ENCODE measurements around the gene PTTG1IP. TPM values are rescaled to one million over a fixed set of nuclear protein-coding genes. Genes with fewer than 3 reads are reported as not detected.

PTTG1IP gene
- total RNA-seq, 4 donors from 2014 or later: 175 to 328 (median 234) TPM

- no peak for DNase-seq (ENCODE audit: low spot score in 2 of 2)
- Histone ChIP-seq H3K27me3 (peaks cover 0 to 39% of the 10 kb centered on the region in 2 donors), H3K4me3 (peak overlapping the region in 2 of 4 donors; percentile 38 to 46), H3K9me3 (no peaks in the 10 kb centered on the region), H3K27ac (no peak overlapping the region), H3K4me1 (peaks cover 0 to 2% (median 0%) of the 10 kb centered on the region in 4 donors), H3K36me3 (no peaks in the 10 kb centered on the region)
- 32 to 51% methylated on average over 19 to 22 of the region's 26 CpGs for WGBS, 2 donors
- no peak for TF ChIP-seq POLR2A (IDR thresholded peaks at IDR 0.05)
- TF ChIP-seq CTCF (IDR thresholded peaks at IDR 0.05): no peak
- no peak for TF ChIP-seq EP300 (IDR thresholded peaks at IDR 0.05)
These were observed 45.8 kb upstream of the PTTG1IP start for GRCh38 chr21:44919111-44919912.

- peaks cover 0 to 39% of the 10 kb centered on the region in 2 donors for H3K27me3 ChIP-seq
- peaks cover 0 to 9% (median 1%) of the 10 kb centered on the region in 4 donors for H3K4me1 ChIP-seq
- no peak overlapping the region for H3K27ac ChIP-seq
- TF ChIP-seq CTCF (IDR thresholded peaks at IDR 0.05) (no peak), POLR2A (IDR thresholded peaks at IDR 0.05) (no peak), EP300 (IDR thresholded peaks at IDR 0.05) (no peak)
- H3K9me3 ChIP-seq: no peaks in the 10 kb centered on the region
- no peak for DNase-seq (ENCODE audit: low spot score in 2 of 2)
- no peaks in the 10 kb centered on the region for H3K36me3 ChIP-seq
- WGBS, 2 donors: 44 to 58% methylated on average over 9 to 11 of the region's 13 CpGs
- peak overlapping the region in 1 of 4 donors; percentile 6 for H3K4me3 ChIP-seq
These were observed 45.1 kb upstream of the PTTG1IP start for GRCh38 chr21:44918581-44919033.

- Histone ChIP-seq H3K9me3 (no peaks in the 10 kb centered on the region), H3K4me1 (peaks cover 0 to 14% (median 4%) of the 10 kb centered on the region in 4 donors), H3K36me3 (no peaks in the 10 kb centered on the region), H3K27me3 (peaks cover 0 to 39% of the 10 kb centered on the region in 2 donors), H3K27ac (no peak overlapping the region), H3K4me3 (peak overlapping the region in 1 of 4 donors; percentile 6)
- no peak for DNase-seq (ENCODE audit: low spot score in 2 of 2)
- TF ChIP-seq POLR2A (IDR thresholded peaks at IDR 0.05) (no peak), EP300 (IDR thresholded peaks at IDR 0.05) (no peak), CTCF (IDR thresholded peaks at IDR 0.05) (no peak)
- WGBS, 2 donors: 76 to 83% methylated on average over 6 to 9 of the region's 12 CpGs
These were observed 44.6 kb upstream of the PTTG1IP start for GRCh38 chr21:44918107-44918470.

GRCh38 chr21:44917446-44918106, 44.1 kb upstream of the PTTG1IP start:
- H3K36me3 ChIP-seq: no peaks in the 10 kb centered on the region
- H3K9me3 ChIP-seq: no peaks in the 10 kb centered on the region
- DNase-seq (ENCODE audit: low spot score in 2 of 2): no peak
- TF ChIP-seq POLR2A (IDR thresholded peaks at IDR 0.05) (no peak), CTCF (IDR thresholded peaks at IDR 0.05) (no peak), EP300 (IDR thresholded peaks at IDR 0.05) (no peak)
- 74% methylated on average over 15 of the region's 15 CpGs for WGBS, 2 donors
- H3K4me1 ChIP-seq: peaks cover 0 to 15% (median 4%) of the 10 kb centered on the region in 4 donors
- no peak overlapping the region for H3K4me3 ChIP-seq
- peaks cover 0 to 39% of the 10 kb centered on the region in 2 donors for H3K27me3 ChIP-seq
- H3K27ac ChIP-seq: no peak overlapping the region

GRCh38 chr21:44916965-44917364, 43.5 kb upstream of the PTTG1IP start:
- no peaks in the 10 kb centered on the region for H3K9me3 ChIP-seq
- H3K27me3 ChIP-seq: peaks cover 0 to 39% of the 10 kb centered on the region in 2 donors
- H3K27ac ChIP-seq: no peak overlapping the region
- DNase-seq (ENCODE audit: low spot score in 2 of 2): no peak
- 57 to 62% methylated on average over 7 of the region's 7 CpGs for WGBS, 2 donors
- TF ChIP-seq POLR2A (IDR thresholded peaks at IDR 0.05) (no peak), CTCF (IDR thresholded peaks at IDR 0.05) (no peak), EP300 (IDR thresholded peaks at IDR 0.05) (no peak)
- no peak overlapping the region for H3K4me3 ChIP-seq
- H3K36me3 ChIP-seq: no peaks in the 10 kb centered on the region
- peaks cover 0 to 20% (median 5%) of the 10 kb centered on the region in 4 donors for H3K4me1 ChIP-seq

Data from tibial nerve (tissue), 4 donors.